ENCODE measurements around the gene ELMO3. TPM values are rescaled to one million over a fixed set of nuclear protein-coding genes. Genes with fewer than 3 reads are reported as not detected.
A peak's percentile ranks its signal among the peaks of the same experiment; 100 is the strongest.

ELMO3 gene
- total and polyA plus RNA-seq, 2 donors (not counting 3 experiments of a cell fraction or from before 2014, with no cell fraction given): 3.9 to 5.7 TPM

DNA sequence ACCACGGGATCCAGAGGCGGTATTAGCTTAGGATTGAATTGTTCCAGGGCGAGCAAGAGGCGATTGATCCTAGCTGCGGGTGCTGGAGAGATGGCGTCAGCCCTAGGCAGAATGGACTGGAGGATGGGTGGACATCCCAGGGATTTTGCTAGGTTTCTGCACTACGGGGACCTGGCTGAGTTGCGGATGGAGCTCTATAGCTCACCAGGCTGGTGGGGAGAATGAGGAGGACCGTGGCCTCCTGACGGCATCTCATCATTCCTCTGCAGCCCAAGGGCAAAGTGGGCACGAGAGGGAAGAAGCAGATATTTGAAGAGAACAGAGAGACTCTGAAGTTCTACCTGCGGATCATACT, 28.6 kb downstream of the ELMO3 start:
- DNase-seq (ENCODE audit: low read depth, low spot score) (no peak), FAIRE-seq (no peak)
- Histone ChIP-seq H3K4me1 (ENCODE audit: control insufficient read depth, extremely low read depth, insufficient read depth, low read length) (peaks cover 18% of the 10 kb centered on the region), H3K4me3 (replicated peaks in 1 of 3; ENCODE audit: insufficient read depth in 1 of 3, low read depth in 1 of 3, low read length in 3 of 3) (peak overlapping the region; percentile 66 to 86 (median 78)), H4K20me1 (replicated peaks; ENCODE audit: control insufficient read depth, extremely low read depth, insufficient read depth, low read length) (no peaks in the 10 kb centered on the region), H3K27ac (ENCODE audit: insufficient read depth, low read depth, low read length) (peak overlapping the region; percentile 44), H3K36me3 (ENCODE audit: control insufficient read depth in 2 of 2, extremely low read depth in 1 of 2, insufficient read depth in 2 of 2, low read length in 2 of 2) (peaks cover 10 to 39% of the 10 kb centered on the region in 2 experiments), H3K79me2 (ENCODE audit: control insufficient read depth, insufficient read depth, low read length) (peaks cover 11% of the 10 kb centered on the region), H3K9me1 (replicated peaks; ENCODE audit: control insufficient read depth, extremely low read depth, insufficient read depth, low read length) (no peaks in the 10 kb centered on the region), H3K9ac (replicated peaks; ENCODE audit: extremely low read depth, insufficient read depth, low read length) (peak overlapping the region; percentile 77), H3K27me3 (ENCODE audit: control insufficient read depth in 2 of 2, insufficient read depth in 2 of 2, low read length in 2 of 2) (no peaks in the 10 kb centered on the region), H3K4me2 (ENCODE audit: insufficient read depth, low read length) (peak overlapping the region; percentile 79), H3K9me3 (replicated peaks; ENCODE audit: control insufficient read depth, insufficient read depth, low read length) (no peaks in the 10 kb centered on the region), H2AFZ (ENCODE audit: low read depth, low read length) (no peak overlapping the region)
- CTCF ChIA-PET: interaction anchor here (0.9 to 2.6 kb wide), 5 partner anchors 19 to 210 kb away, joined by 3 to 15 read pairs (median 5); no protein-coding TSS in a partner anchor
- dilution Hi-C loops (cut with MboI; ENCODE audit: extremely low pct_ligation_motif_present, low sequenced_read_pairs) (no loop called here), intact Hi-C loops (cut with micrococcal nuclease) (loop anchor here (1.0 to 5.0 kb wide), 2 partner anchors 10 to 35 kb away; partner anchors contain the start of genes E2F4 and EXOC3L1)
- POLR2A ChIA-PET: interaction anchor here (0.5 to 1.8 kb wide), 7 partner anchors 10 to 589 kb away, joined by 3 to 10 read pairs (median 5); partner anchors contain the start of gene FHOD1
- BruUV-seq (replicated peaks): TSS peak; percentile 37
- TF ChIP-seq FOS (IDR thresholded peaks at IDR 0.05; ENCODE audit: borderline replicate concordance, insufficient read depth, low read length) (no peak), JUN (IDR thresholded peaks at IDR 0.05; ENCODE audit: borderline replicate concordance, insufficient read depth, insufficient read length, low read depth) (no peak), MYC (IDR thresholded peaks at IDR 0.05; ENCODE audit: low read depth, low read length) (no peak), EZH2 (IDR thresholded peaks at IDR 0.05; ENCODE audit: borderline replicate concordance, low read depth, low read length, severe bottlenecking) (no peak), GATA2 (IDR thresholded peaks at IDR 0.05; ENCODE audit: insufficient read depth, insufficient read length, low read depth, low read length) (no peak), POLR2A (IDR thresholded peaks at IDR 0.05; ENCODE audit: low read depth, low read length) (no peak), POLR2AphosphoS5 (IDR thresholded peaks at IDR 0.05; ENCODE audit: insufficient read depth, low read depth, low read length) (no peak)
- TF ChIP-seq, protein P1, sequence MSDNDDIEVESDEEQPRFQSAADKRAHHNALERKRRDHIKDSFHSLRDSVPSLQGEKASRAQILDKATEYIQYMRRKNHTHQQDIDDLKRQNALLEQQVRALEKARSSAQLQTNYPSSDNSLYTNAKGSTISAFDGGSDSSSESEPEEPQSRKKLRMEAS (IDR thresholded peaks at IDR 0.05; ENCODE audit: insufficient read depth, insufficient read length): no peak
- TF ChIP-seq, protein P2, sequence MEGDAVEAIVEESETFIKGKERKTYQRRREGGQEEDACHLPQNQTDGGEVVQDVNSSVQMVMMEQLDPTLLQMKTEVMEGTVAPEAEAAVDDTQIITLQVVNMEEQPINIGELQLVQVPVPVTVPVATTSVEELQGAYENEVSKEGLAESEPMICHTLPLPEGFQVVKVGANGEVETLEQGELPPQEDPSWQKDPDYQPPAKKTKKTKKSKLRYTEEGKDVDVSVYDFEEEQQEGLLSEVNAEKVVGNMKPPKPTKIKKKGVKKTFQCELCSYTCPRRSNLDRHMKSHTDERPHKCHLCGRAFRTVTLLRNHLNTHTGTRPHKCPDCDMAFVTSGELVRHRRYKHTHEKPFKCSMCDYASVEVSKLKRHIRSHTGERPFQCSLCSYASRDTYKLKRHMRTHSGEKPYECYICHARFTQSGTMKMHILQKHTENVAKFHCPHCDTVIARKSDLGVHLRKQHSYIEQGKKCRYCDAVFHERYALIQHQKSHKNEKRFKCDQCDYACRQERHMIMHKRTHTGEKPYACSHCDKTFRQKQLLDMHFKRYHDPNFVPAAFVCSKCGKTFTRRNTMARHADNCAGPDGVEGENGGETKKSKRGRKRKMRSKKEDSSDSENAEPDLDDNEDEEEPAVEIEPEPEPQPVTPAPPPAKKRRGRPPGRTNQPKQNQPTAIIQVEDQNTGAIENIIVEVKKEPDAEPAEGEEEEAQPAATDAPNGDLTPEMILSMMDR (IDR thresholded peaks at IDR 0.05; ENCODE audit: extremely low read depth in 1 of 2, insufficient read depth in 1 of 2, low read depth in 1 of 2, low read length in 2 of 2): no peak

All from endothelial cell of umbilical vein (primary cell).